GM04504 (cell line): Measurements from ENCODE around the gene RPS10.

Experiments
- DNase-seq: peaks from one replicate; pipeline ENCODE4 v3.0.0-alpha.2; 2012; ENCODE audit warnings: low read depth

Gene RPS10

DNA sequence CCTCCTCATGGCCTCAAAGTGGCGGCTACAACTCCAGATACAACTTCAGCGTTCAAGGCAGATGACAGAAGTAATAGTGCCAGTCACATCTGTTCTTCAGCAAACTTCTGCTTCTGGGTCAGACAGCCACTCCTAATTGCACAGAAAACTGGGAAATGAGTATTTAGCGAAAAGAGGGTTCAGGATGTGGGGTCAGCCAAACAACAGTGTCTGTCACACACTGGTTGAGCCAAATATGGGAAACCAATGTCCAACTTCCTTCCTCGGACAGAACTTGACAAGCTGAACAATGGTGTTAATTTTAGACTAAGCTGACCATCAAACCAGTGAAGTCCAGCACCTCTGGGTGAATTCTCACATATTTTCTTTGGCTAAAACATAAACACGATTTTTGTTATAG lies 55.5 kb downstream of the RPS10 start:
- DNase-seq = no peak

DNA sequence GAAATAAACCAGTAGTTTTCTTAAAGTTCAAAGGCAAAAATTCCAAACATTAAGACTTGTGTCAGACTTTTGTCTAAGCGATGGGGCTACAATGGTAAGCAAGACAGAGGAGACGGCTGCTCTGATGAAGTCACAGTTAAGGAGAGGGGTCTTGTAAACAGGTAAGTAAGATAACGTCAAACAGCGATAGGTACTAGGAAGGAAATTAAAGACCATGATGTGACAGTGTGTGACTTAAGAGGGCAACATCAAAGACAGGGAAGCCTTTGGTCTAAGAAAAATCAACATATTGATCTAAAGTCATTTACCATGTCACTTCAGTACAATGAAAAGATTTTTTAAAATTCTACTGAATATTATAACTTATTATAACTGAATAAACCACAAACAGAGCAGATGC lies 56.5 kb downstream of the RPS10 start:
- no peak for DNase-seq
